ENCODE measurements around the gene VIT.

The VIT gene

GRCh38 chr2:36696533-36696932 lies at the start of gene VIT:
VIT (plus strand) TSS chr2:36696707; CDS start chr2:36716371, 19,664 bp downstream.
- DNase-seq: no peak

DNA sequence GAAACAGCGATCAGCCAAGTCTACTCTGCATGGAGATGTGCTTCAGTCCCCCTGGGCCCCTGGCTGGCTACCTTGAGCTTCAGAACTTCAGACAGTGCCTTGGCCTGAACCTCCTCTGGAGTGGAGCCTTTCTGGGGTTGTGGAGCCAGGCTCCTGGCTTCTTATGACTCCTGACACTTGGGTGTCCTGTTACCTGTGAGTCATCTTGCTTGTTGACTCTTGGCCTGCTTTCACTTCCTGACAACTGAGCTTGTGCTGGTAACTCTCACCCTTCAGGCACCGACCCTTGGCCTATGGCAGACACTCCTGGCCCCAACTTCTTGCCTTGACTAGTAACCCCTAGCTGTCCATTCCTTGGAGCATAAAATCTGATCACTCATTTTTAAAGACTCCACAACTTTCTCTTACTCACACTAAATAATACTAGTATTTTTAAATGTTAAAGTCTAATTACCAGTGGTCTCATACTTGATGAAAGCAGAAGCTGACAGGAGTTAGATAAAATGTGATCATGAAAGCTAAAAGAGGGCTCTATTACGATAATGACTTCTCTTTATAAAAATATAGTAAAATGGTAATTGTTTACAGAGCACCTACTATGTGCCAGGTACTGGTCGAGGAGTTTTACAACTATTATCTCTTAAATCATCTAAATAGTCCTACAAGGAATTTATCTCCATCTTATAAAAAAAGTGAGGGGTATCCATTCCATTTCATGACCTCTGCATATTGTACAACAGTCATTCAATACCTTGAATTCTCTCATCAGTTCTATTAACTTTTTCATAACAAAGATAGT lies 46.3 kb upstream of the VIT start:
- DNase-seq: peak; percentile 15

DNA sequence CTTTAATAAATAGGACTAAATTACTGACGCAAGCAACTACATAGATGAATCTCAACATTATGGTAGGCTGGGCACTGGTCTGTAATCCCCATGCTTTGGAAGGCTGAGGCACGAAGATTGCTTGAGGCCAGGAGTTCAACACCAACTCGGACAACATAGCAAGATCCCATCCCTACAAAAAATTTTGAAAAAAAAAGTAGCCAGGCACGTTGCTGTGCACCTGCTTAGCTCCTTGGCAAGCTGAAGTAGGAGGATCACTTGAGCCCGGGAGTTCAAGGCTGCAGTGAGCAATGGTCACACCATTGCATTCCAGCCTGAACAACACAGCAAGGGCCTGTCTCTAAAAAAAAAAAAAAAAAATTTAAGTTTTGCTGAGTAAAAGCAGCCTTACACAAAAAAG lies 43.4 kb upstream of the VIT start:
- no peak for DNase-seq

DNA sequence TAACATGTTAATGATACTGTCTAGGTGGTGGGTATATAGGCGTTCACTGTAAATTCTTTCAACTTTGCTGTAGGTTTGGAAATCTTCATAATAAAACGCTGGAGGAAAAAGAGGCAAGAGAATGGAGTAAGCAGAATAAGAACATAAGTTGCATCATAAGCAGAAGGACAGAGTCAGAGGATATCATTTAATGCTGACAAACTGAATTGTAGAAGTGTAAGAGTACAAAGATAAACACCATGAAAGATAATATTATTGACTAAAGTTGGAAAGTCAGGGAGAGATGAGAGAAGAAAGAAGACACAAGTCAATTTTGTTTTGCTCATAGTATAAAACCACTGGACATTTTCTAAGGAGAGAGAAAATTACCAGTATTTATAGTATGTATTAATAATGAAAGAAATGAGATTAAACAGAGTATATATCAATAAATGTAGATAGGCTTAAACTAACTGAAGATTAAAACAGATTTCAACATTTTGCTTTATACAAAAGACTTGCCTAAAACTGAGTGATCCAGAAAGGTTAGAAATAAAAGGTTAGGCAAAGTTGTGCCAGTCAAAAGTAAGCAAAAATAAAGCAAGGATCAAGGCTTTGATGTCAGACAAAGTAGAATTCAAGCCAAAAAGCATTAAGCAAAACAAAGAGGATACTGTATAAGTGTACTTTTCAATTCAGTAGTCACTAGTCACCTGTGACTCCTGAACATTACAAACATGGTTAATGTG lies 42.4 kb upstream of the VIT start:
- no peak for DNase-seq

- no peak for DNase-seq
Measured at GRCh38 chr2:36655453-36655852, 41.1 kb upstream of the VIT start.

DNA sequence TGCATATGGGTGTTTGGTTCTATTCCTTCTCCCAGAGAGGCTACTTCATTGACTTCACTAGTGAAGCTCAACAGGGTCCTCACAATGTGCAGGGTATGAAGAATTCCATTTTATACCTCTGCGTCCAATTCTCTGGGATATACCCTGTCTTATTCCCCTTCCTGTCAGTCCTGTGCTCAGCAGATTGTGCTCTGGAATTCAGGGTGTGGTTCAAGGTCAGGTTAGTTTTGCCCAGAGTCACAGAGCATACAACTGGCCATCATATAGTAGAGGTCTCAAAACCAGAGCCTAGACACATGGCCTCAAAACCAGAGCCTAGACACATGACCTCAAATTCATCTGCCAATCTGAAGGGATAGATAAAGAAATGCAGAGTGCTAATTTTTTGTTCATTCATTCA lies 38.8 kb upstream of the VIT start:
- no peak for DNase-seq

- DNase-seq: no peak
Measured at GRCh38 chr2:36658277-36658748, 38.2 kb upstream of the VIT start.

- DNase-seq: no peak
Measured at GRCh38 chr2:36659218-36659617, 37.3 kb upstream of the VIT start.

GRCh38 chr2:36659872-36660312 lies 36.6 kb upstream of the VIT start:
- no peak for DNase-seq

GRCh38 chr2:36662638-36663037 lies 33.9 kb upstream of the VIT start:
- DNase-seq: no peak

DNA sequence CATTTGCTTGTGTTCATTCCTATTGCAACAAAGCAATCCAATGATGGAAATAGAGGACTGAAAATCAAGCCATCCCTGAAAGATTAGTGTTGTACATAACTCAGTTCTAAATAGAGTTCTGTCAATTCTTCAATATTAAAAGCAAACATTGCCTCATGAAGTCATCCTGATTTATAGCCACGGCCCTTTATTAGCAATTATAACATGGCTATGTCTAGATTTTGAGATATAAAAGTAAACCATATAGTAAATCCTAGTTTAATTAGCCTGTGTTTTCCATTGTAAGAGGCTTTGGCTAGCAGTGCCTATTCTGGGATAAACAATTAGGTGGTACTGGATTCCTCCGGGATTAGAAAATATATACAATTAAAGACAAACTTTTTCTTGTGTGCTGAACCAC lies 33.2 kb upstream of the VIT start:
- no peak for DNase-seq

- peak; percentile 51 for DNase-seq
Measured at GRCh38 chr2:36663851-36664695, 32.4 kb upstream of the VIT start.

DNA sequence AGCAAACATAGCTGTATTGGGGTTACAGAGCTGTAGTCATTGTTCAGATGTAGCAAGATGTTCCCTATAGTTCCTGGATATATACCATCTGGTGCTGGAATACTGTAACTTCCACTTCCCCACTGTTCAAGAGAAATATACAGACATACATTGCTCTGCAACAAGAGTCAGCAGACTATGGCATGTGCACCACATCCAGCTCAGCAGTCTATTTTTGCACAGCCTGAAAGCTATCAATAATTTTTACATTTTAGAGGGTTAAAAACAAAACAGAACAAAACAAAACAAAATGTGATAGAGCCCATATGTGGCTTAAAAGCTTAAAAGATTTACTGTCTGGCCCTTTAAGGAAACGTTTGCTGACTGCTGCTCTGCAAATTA lies 31.8 kb upstream of the VIT start:
- DNase-seq: no peak

DNA sequence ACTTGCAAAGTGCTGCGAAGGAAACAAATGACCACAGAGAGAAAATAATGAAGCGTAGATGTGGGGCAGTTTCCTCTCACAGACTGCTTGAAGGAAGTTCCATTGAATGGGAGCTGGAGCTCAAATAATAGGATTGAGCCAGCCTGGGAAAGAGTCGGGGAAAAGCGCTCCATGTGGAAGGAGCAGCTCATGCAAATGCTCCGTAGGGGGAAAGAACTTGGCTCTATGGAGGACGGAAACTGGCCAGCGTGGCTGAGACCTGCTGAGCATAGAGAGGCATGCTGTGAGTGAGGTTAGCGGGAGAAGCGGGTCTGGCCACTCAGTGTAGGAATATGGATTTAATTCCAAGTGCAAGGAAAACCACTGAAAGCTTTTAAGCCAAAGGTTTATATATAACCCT lies 28.6 kb upstream of the VIT start:
- no peak for DNase-seq

GRCh38 chr2:36670881-36671595 lies 25.5 kb upstream of the VIT start:
- DNase-seq: no peak

DNA sequence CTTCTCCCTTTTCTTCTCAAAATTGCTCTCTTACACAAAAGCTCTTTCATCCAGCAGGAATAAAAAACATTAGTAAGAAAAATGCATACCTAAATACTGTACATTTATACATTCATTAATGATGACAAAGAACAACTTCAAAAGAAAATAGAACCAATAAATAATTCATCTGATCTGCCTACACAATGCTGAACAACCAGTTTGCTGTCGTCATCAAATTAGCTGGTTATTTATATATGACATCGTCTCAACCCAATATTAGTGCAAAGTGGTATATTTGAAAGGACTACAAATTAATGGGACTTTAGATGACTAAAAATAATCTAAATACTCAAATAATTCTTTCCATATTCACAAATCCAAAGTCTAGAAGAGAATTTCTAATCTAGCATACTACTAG lies 24.8 kb upstream of the VIT start:
- DNase-seq: no peak

DNA sequence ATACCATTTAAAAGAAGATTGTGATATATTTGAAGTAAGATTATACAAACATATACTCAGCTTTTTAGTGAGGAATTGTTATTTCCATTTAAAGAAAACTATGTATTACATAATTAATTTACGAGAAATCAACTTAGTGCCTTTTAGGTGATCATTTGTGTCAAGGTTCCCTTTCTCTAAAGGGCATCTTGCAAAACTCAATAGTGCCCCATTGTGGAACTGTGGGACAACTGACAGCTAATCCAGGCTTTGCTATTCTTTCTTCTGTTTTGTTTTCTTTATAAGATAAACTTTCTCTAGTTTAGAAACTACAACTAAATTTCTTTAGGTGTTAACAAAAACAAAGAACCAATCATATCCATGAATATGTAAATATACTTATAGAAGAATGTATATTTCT lies 24.3 kb upstream of the VIT start:
- DNase-seq: no peak

DNA sequence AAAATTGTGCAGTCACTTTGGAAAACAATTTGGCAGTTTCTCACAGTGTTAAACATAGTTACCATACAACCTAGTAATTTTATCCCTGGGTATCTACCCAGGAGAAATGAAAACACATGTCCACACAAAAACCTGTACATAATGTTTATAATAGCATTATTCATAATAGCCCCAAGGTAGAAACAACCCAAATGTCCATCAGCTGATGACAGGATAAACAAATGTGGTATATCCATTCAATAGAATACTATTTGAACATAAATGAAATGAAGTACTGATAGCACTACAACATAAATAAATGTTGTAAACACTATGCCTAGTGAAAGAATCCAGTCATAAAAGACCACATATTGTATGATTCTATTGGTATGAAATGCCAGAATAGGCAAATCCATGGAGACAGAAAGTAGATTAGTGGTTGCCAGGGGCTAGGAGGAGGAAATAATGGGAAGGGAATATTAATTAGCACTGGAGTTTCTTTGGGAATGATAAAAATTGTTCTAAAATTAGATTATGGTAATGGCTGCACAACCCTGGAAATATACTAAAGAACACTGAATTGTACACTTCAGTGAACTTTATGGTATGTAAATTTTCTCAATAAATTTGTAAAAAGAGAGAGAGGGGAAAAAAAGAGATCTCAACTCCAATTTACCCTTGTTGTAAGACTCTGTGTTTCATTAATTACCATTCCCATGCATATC lies 20.8 kb upstream of the VIT start:
- DNase-seq: no peak

GRCh38 chr2:36676364-36676763 lies 20.1 kb upstream of the VIT start:
- no peak for DNase-seq

DNA sequence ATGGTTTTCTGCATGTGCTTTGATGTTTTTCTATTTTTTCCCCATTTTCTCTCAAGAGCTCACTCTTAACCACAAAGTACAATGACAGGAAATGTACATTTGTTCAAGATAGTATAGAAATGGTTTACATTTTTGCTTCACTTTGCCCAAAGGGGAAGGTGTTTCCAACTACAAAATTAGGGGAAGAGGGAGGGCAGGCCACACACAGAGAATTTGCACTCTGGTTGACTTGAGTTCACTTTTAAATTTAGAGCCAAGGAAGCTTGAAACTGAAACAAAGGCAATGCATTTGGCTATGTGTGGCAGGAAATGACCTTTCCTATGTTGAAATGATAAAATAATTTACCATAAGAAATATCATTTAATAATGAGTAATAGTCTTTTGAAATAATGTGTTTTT lies 19.1 kb upstream of the VIT start:
- no peak for DNase-seq

- no peak for DNase-seq
Measured at GRCh38 chr2:36677996-36678605, 18.4 kb upstream of the VIT start.

GRCh38 chr2:36678856-36679255 lies 17.7 kb upstream of the VIT start:
- DNase-seq: no peak

Data from RPMI8226 (cell line).